Activated naive CD8-positive, alpha-beta T cell treated with anti-CD3 and anti-CD28 coated beads, Interleukin-2, amount 10 ng/mL, durations not matched to agents 7 days and 5 days (primary cell): ENCODE data around the gene PGP. TPM values are rescaled to one million over a fixed set of nuclear protein-coding genes. Genes with fewer than 3 reads are reported as not detected.
"Not testable (repeated sequence)": the region's sequence is repeated elsewhere in the genome, so short reads cannot be mapped to it uniquely, and the experiment has no call there.

Source experiments
- ATAC-seq: fragments of 150-1000 bp; cut with Tn5 transposase; one replicate; pipeline ENCODE4 v1.10.0; 2021; ENCODE audit warnings: low read depth, moderate library complexity
- POLR2A ChIA-PET: fragments of 350-600 bp; sonication (Branson Sonifier 250); formaldehyde crosslinking; loops from one replicate; lab custom pipeline; 2021; ENCODE audit warnings: antibody characterized with exemption; lab: Charles Lee
- DNase-seq: peaks from one replicate; pipeline ENCODE4 v3.0.0; 2021
- H3K27ac Mint-ChIP-seq: one replicate; pipeline ENCODE4 v1.8.0; 2022; ENCODE audit warnings: mild to moderate bottlenecking, mixed read lengths
- H3K27me3 Mint-ChIP-seq: one replicate; pipeline ENCODE4 v1.8.0; 2022; ENCODE audit warnings: mild to moderate bottlenecking, moderate library complexity, mixed read lengths
- H3K36me3 Mint-ChIP-seq: one replicate; pipeline ENCODE4 v1.8.0; 2021; ENCODE audit warnings: mild to moderate bottlenecking, mixed read lengths
- H3K4me1 Mint-ChIP-seq: one replicate; pipeline ENCODE4 v1.8.0; 2021; ENCODE audit warnings: mixed read lengths
- H3K4me3 Mint-ChIP-seq: one replicate; pipeline ENCODE4 v1.8.0; 2022; ENCODE audit warnings: mild to moderate bottlenecking, moderate library complexity, mixed read lengths
- H3K9me3 Mint-ChIP-seq: one replicate; pipeline ENCODE4 v1.8.0; 2021; ENCODE audit warnings: mixed read lengths
- total RNA-seq, 2 experiments: library from RNA; stranded (reverse); gene quantifications; one replicate each; pipeline ENCODE4 v1.2.3, GENCODE V29; 2021

The PGP gene
- total RNA-seq, 2 experiments from 2014 or later: 22.6 to 23.2 TPM

DNA sequence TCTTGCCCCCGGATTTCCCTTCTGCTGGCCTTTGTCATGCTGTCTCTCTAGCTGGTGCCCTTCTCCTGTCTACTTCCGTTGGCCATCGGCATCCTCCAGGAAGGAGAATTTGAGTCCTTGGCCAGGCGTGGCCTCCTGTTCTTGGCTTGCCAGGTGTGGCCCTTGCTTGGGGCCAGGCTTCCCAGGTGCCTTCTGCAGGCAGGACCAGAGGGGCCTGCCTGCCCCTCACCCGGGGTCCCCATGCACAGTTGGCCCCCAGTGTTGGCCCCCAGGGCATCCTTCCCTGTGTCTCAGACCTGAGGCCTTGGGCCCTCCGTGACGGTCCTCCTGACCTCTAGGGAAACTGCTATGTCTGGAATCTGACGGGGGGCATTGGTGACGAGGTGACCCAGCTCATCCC lies 6.8 kb downstream of the PGP start:
- Mint-ChIP-seq H3K27me3 (no peaks in the 10 kb centered on the region), H3K4me3 (peak overlapping the region; percentile 59), H3K27ac (peak overlapping the region; percentile 73), H3K9me3 (no peaks in the 10 kb centered on the region), H3K36me3 (peaks cover 8% of the 10 kb centered on the region), H3K4me1 (peaks cover 23% of the 10 kb centered on the region)
- POLR2A ChIA-PET: interaction anchor here (0.5 kb wide), 1 partner anchor 13 kb away, joined by 4 read pairs; no protein-coding TSS in a partner anchor
- DNase-seq (no peak), ATAC-seq (no peak)

DNA sequence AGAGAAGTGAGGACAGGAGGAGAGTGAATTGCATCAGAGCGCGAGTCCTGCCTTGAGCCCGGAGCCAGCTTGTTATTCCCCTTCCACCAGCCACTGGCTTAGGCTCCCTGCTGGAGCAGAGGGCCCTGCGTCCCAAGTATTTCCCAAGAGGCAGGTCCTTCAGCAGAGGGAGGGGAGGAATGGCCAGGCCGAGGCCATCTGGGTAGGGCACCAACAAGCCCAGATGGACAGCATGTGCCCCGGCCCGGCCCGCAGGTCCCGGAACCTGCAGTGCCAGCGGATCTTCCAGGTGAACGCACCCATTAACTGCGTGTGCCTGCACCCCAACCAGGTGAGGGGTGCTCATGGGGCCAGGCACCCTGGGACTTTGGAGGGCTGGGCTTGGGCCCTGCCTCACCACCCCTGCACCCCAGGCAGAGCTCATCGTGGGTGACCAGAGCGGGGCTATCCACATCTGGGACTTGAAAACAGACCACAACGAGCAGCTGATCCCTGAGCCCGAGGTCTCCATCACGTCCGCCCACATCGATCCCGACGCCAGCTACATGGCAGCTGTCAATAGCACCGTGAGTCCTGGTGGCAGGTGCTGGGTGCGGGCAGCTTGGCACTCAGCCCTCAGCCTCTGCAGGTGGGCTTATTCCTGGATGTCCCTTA lies 7.7 kb downstream of the PGP start:
- peaks cover 17% of the 10 kb centered on the region for H3K4me1 Mint-ChIP-seq
- H3K27ac Mint-ChIP-seq: peak overlapping the region; percentile 87
- no peaks in the 10 kb centered on the region for H3K9me3 Mint-ChIP-seq
- no peaks in the 10 kb centered on the region for H3K27me3 Mint-ChIP-seq
- ATAC-seq: no peak
- POLR2A ChIA-PET: interaction anchor here (0.7 to 3.0 kb wide), 4 partner anchors 8 to 52 kb away, joined by 3 to 32 read pairs (median 6); partner anchors contain the start of genes PGP and TRAF7
- H3K4me3 Mint-ChIP-seq: peak overlapping the region; percentile 81
- H3K36me3 Mint-ChIP-seq: peaks cover 8% of the 10 kb centered on the region
- no peak for DNase-seq

DNA sequence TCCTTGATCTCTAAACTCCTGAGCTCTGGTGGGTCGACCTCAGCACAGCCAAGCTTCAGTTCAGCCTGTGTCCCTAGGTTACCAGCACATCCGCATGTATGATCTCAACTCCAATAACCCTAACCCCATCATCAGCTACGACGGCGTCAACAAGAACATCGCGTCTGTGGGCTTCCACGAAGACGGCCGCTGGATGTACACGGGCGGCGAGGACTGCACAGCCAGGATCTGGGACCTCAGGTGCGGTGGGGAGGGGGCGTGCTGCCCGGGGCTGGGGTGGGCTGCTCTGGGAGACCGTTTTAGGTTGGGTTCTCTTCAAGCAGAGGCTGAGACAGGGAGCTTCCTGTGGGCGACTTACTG lies 8.2 kb downstream of the PGP start:
- POLR2A ChIA-PET: interaction anchor here (0.7 to 3.0 kb wide), 5 partner anchors 8 to 51 kb away, joined by 3 to 32 read pairs (median 3); partner anchors contain the start of genes PGP and TRAF7
- no peak for ATAC-seq
- no peaks in the 10 kb centered on the region for H3K27me3 Mint-ChIP-seq
- peak overlapping the region; percentile 87 for H3K27ac Mint-ChIP-seq
- H3K4me3 Mint-ChIP-seq: peak overlapping the region; percentile 81
- H3K4me1 Mint-ChIP-seq: peaks cover 14% of the 10 kb centered on the region
- no peak for DNase-seq
- H3K9me3 Mint-ChIP-seq: no peaks in the 10 kb centered on the region
- peaks cover 8% of the 10 kb centered on the region for H3K36me3 Mint-ChIP-seq

DNA sequence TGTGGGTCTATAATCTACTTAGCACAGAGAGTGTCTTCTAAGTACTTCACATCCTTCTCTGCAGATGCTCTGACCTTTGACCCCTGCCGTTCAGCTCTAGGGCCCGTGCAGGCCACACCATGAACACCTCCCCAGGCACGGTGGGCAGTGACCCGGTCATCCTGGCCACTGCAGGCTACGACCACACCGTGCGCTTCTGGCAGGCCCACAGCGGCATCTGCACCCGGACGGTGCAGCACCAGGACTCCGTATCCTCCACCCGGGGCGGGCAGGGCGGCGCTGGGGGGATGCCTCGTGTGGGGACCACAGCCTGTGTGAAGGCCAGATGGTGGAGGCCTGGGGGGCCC lies 8.7 kb downstream of the PGP start:
- POLR2A ChIA-PET: interaction anchor here (0.6 to 3.0 kb wide), 7 partner anchors 9 to 310 kb away, joined by 3 to 32 read pairs (median 3); partner anchors contain the start of genes ECI1, PGP and TRAF7
- Mint-ChIP-seq H3K9me3 (no peaks in the 10 kb centered on the region), H3K27ac (peak overlapping the region; percentile 87), H3K27me3 (no peaks in the 10 kb centered on the region), H3K4me1 (peaks cover 14% of the 10 kb centered on the region), H3K36me3 (peaks cover 8% of the 10 kb centered on the region), H3K4me3 (peak overlapping the region; percentile 81)
- no peak for DNase-seq
- ATAC-seq: peak; percentile 30

DNA sequence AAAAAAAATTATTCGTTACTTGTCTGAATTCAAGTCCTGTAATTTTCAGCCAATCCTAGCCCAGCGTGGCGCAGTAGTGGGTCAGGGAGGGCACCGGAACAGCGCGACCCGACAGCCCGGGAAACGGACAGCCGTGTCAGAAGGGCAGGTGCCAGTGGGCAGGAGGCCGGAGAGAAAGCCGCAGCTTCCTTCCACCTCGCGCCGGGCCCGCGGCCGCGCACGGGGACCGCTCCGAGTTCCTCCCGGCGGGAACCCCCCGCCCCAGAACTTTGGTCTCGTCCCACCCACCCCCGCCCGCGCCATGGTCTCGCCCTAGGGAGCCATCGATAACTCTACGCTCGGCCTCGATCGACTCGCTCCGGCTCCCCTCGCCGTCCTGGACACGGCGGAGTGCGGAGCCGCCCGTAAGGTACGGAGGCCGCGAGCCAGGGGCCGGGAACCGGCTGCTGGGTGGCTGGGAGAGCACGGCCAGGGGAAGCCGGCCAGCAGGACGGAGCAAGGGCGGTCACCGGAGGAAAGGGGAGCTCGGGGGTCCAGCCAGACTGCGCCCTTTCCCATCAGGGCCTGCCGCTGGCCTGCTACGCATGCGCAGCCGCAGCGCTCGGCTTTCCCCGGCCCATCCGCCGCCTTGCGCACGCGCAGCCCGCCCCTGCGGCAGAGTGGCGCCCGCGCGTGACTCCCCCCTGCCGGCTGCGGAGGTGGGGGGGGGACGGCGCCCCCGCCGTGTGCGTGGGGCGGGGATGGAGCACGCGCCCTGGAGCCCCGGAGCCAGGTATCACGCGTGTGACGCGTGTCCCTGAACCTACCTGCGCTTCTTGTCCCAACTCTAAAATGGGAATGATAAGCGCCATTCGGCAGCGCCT lies 9.3 kb downstream of the PGP start, which contains the start of gene MLST8:
TSS of gene MLST8 (plus strand) at position 351 of the 863 bp plus-strand sequence. CDS start 632 bp downstream, outside the sequence.
- POLR2A ChIA-PET: interaction anchor here (0.6 to 3.0 kb wide), 8 partner anchors 10 to 310 kb away, joined by 3 to 32 read pairs (median 5); partner anchors contain the start of genes ECI1, PGP, RPS2 and TRAF7
- H3K27ac Mint-ChIP-seq: peak within 1 kb of the TSS; percentile 87
- H3K27me3 Mint-ChIP-seq: peaks cover under 1% of the 10 kb centered on the region
- peak; percentile 98 for DNase-seq
- peak; percentile 81 for ATAC-seq
- peaks cover 14% of the 10 kb centered on the region for H3K4me1 Mint-ChIP-seq
- H3K36me3 Mint-ChIP-seq: peaks cover 7% of the 10 kb centered on the region
- peak within 1 kb of the TSS; percentile 82 for H3K4me3 Mint-ChIP-seq
- no peaks in the 10 kb centered on the region for H3K9me3 Mint-ChIP-seq

DNA sequence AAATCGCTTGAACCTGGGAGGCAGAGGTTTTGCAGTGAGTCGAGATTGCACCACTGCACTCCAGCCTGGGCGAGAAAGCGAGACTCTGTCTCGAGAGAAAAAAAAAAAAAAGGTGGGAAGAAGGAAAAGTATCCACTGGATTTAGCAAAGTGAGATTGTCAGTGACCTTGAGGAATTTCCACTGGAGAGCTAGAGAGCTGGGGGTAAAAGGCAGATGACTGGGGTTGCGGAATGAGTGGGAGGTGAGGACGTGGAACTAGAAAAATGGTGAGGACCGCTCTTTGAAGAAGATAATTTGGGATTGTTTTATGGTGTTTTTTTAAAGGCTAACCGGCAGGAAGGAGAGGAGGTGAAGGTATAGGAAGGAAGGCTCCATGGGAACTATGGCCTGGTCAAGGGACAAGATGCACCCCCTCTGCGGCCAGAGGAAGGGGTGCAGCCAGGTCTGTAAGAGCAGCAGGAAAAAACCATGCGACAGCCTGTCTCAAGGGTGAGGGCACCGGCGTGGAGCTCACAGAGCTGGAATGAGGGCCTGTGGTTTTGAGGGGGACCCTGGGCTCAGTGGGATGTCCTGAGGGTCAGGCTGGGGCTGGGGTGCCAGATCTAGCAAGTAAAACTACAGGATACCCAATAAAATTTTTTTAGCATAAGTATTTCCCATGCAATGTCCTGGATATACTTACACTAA lies 10.1 kb downstream of the PGP start:
- H3K9me3 Mint-ChIP-seq: no peaks in the 10 kb centered on the region
- peaks cover 7% of the 10 kb centered on the region for H3K27me3 Mint-ChIP-seq
- no peak for DNase-seq
- H3K27ac Mint-ChIP-seq: peak overlapping the region; percentile 70
- POLR2A ChIA-PET: interaction anchor here (0.6 to 3.0 kb wide), 6 partner anchors 9 to 49 kb away, joined by 3 to 32 read pairs (median 6); partner anchors contain the start of genes E4F1, ECI1, PGP and TRAF7
- peaks cover 14% of the 10 kb centered on the region for H3K4me1 Mint-ChIP-seq
- peaks cover 6% of the 10 kb centered on the region for H3K36me3 Mint-ChIP-seq
- no peak for ATAC-seq
- peak overlapping the region; percentile 77 for H3K4me3 Mint-ChIP-seq

DNA sequence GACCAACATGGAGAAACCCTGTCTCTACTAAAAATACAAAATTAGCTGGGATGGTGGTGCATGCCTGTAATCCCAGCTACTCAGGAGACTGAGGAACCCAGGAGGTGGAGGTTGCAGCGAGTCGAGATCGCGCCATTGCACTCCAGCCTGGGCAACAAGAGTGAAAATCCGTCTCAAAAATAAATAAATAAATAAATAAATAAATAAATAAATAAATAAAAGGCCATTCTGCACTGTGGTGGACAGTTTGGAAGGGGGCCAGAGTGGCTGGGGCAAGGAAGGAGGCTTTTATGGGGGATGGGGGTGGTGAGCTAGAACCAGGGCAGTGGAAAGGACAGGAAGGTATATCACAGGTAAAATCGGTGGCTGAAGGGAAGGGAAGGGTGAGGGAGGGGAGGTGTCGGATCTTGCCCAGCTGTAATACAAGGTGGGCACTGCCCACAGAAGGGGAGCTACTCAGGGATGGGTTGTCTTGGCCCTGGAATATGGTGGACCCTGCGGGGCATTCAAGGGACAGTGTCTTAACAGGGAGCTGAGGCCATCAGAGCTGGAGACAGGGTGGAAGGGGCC lies 11.4 kb downstream of the PGP start:
- Mint-ChIP-seq H3K4me3 (peak overlapping the region; percentile 5), H3K27me3 (peaks cover 13% of the 10 kb centered on the region), H3K4me1 (peaks cover 14% of the 10 kb centered on the region), H3K27ac (peak overlapping the region; percentile 21)
- H3K9me3 Mint-ChIP-seq, DNase-seq, ATAC-seq, H3K36me3 Mint-ChIP-seq: not testable (repeated sequence)
- POLR2A ChIA-PET: interaction anchor here (1.0 kb wide), 1 partner anchor 48 kb away, joined by 5 read pairs; the partner anchor contains the start of gene TRAF7

DNA sequence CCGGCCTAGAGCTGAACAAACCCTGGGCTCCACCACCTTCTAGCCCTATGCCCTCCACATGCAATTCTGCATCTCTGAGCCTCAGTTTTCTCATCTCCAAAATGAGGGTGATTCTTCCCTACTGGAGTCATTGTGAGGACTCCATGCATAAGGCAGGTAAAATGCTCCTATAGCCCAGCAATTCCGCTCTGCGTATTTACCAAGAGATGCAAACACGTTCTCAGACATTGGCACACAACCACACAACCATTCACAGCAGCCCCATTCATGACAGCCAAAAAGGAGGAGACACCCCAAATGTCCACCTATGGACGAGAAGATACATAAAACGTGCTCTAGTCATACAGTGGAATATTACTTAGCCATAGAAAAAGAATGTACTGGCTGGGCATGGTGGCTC lies 14.3 kb downstream of the PGP start:
- Mint-ChIP-seq H3K4me3 (no peak overlapping the region), H3K27me3 (peaks cover 28% of the 10 kb centered on the region), H3K36me3 (no peaks in the 10 kb centered on the region), H3K4me1 (peaks cover 5% of the 10 kb centered on the region), H3K27ac (no peak overlapping the region), H3K9me3 (no peaks in the 10 kb centered on the region)
- no peak for ATAC-seq
- POLR2A ChIA-PET: no interaction called here
- DNase-seq: no peak

DNA sequence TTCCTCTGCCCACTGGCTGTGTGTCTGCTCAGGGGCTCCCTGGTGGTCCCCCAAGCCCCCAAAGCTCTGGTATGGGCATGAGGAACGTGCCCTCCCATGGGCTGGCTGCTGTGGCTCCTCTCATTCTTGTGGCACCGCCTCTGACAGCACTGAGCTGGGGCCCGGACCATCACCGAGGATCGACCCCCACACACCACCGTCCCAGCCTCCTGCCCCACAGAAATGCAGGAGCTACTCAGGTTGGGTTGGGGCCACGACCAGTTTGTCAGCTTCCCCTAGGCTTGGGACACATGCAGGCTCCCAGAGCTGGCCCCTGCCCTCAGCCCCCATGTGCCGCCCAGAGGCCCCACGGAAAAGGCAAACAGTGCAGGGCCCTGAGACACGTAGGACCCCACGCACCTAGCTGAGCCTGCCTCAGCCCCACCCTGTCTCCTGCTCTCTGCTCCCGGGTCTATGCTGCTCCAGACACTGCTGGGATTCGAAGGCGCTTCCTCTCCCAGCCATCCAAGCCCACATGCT lies 15.0 kb downstream of the PGP start:
- POLR2A ChIA-PET: no interaction called here
- H3K36me3 Mint-ChIP-seq: no peaks in the 10 kb centered on the region
- no peak overlapping the region for H3K27ac Mint-ChIP-seq
- peaks cover 5% of the 10 kb centered on the region for H3K4me1 Mint-ChIP-seq
- H3K27me3 Mint-ChIP-seq: peaks cover 32% of the 10 kb centered on the region
- no peaks in the 10 kb centered on the region for H3K9me3 Mint-ChIP-seq
- H3K4me3 Mint-ChIP-seq: no peak overlapping the region
- no peak for ATAC-seq
- DNase-seq: no peak

DNA sequence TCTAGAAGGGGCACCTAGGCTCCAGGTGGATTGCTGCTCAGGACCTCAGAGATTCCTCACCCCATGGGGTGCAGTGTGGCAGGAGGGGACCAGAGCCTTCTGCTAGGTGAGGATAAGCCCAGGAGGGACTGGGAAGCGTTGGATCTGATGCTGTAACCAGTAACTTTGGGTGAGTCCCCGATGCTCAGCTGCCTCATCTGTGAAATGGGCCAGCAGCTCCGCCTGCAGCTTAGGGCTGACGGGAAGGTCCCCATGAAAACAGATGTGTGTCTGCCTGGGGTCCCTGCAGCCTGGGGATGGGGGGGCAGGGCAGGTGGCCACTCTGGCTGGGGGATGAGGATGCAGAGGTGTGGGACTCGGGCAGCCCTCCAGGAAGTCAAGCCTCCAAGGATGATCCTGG lies 15.5 kb downstream of the PGP start:
- Mint-ChIP-seq H3K4me1 (peaks cover 1% of the 10 kb centered on the region), H3K27ac (no peak overlapping the region), H3K27me3 (peaks cover 36% of the 10 kb centered on the region), H3K9me3 (no peaks in the 10 kb centered on the region), H3K36me3 (no peaks in the 10 kb centered on the region), H3K4me3 (no peak overlapping the region)
- POLR2A ChIA-PET: no interaction called here
- DNase-seq (no peak), ATAC-seq (no peak)

DNA sequence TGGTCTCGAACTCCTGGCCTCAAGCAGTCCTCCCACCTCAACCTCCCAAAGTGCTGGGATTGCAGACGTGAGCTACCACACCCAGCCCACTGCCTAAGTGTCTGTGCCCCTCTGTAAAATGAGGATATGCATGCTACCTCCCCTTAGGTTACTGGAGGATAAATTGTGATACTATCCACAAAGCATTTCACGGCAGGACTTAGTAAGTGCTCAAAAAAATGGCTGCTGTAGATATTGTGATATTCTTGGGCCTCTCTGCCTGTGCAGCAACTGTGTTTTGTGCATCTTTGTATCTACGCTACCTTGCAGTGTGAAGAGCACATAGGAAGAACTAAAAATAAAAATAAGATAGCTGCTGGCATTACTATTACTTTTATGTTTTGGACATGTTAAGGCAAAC lies 16.4 kb downstream of the PGP start:
- DNase-seq (no peak), ATAC-seq (no peak)
- Mint-ChIP-seq H3K9me3 (no peaks in the 10 kb centered on the region), H3K27ac (no peak overlapping the region), H3K4me1 (peaks cover 1% of the 10 kb centered on the region), H3K4me3 (no peak overlapping the region), H3K36me3 (no peaks in the 10 kb centered on the region), H3K27me3 (peaks cover 39% of the 10 kb centered on the region)
- POLR2A ChIA-PET: no interaction called here

DNA sequence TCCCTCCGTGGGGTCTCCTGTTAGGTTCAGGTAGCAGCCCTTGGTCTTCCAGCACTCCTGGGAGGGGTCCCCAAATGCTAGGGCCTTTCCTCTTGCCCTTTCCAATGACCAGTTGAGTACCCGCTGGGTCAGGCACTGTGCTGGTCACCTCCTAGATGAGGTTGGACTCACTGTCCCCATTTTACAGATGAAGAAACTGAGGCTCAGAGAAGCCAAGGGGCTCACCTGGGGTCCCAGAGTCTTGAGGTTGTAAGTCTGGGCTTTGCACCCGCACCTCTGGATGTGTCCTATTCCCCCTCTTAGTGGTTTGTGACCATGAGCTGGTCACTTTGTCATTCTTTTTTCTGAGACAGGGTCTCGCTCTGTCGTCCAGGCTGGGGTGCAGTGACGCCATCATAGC lies 16.9 kb downstream of the PGP start:
- Mint-ChIP-seq H3K36me3 (no peaks in the 10 kb centered on the region), H3K27ac (no peak overlapping the region), H3K27me3 (peaks cover 39% of the 10 kb centered on the region), H3K4me3 (no peak overlapping the region), H3K4me1 (peaks cover 1% of the 10 kb centered on the region), H3K9me3 (no peaks in the 10 kb centered on the region)
- POLR2A ChIA-PET: no interaction called here
- ATAC-seq: no peak
- DNase-seq: no peak
